AG10803 (cell line): ENCODE measurements around the gene MGAT5.

Source experiments
- DNase-seq: peaks from one replicate; pipeline ENCODE4 v3.0.0; 2010; ENCODE audit warnings: low read depth
- H3K4me3 ChIP-seq: 2 replicates; pipeline ENCODE4 v1.5.1; 2011; ENCODE audit warnings: mild to moderate bottlenecking, low read length, control low read depth
- TF ChIP-seq, protein P1 (sequence below): conservative IDR thresholded peaks from 2 replicates; pipeline ENCODE4 v1.5.1; 2011; ENCODE audit warnings: mild to moderate bottlenecking, low read length, control low read depth, inconsistent platforms

The MGAT5 gene

GRCh38 chr2:134315471-134315870 lies 61.6 kb downstream of the MGAT5 start:
- DNase-seq = no peak
- no peak overlapping the region for H3K4me3 ChIP-seq
- TF ChIP-seq, protein P1, sequence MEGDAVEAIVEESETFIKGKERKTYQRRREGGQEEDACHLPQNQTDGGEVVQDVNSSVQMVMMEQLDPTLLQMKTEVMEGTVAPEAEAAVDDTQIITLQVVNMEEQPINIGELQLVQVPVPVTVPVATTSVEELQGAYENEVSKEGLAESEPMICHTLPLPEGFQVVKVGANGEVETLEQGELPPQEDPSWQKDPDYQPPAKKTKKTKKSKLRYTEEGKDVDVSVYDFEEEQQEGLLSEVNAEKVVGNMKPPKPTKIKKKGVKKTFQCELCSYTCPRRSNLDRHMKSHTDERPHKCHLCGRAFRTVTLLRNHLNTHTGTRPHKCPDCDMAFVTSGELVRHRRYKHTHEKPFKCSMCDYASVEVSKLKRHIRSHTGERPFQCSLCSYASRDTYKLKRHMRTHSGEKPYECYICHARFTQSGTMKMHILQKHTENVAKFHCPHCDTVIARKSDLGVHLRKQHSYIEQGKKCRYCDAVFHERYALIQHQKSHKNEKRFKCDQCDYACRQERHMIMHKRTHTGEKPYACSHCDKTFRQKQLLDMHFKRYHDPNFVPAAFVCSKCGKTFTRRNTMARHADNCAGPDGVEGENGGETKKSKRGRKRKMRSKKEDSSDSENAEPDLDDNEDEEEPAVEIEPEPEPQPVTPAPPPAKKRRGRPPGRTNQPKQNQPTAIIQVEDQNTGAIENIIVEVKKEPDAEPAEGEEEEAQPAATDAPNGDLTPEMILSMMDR = no peak

GRCh38 chr2:134319596-134320254 lies 65.9 kb downstream of the MGAT5 start:
- TF ChIP-seq, protein P1 = no peak
- no peak for DNase-seq
- H3K4me3 ChIP-seq = no peak overlapping the region

GRCh38 chr2:134320930-134321329 lies 67.1 kb downstream of the MGAT5 start:
- DNase-seq = no peak
- no peak overlapping the region for H3K4me3 ChIP-seq
- TF ChIP-seq, protein P1 = no peak

DNA sequence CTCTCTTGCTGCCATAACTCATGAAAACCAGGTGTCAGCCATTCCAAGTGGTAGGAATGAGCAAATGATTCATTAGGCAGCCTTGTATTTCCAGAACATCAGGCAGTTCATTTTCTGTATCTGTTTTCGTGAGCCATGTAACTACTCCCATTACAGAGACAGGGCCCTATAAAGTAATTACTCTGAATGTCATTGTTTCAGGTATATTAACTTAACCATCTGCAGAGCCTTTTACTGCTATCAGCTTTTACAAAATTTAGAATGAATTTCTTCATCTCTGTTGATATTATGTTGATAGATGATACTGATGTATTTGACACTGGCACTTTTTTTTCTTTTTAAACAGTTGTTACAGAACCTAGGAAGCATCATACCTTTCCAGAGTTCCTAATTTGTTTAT lies 69.9 kb downstream of the MGAT5 start:
- H3K4me3 ChIP-seq = no peak overlapping the region
- TF ChIP-seq, protein P1 = no peak
- no peak for DNase-seq

- no peak overlapping the region for H3K4me3 ChIP-seq
- TF ChIP-seq, protein P1 = no peak
- DNase-seq = no peak
These were observed 70.6 kb downstream of the MGAT5 start for GRCh38 chr2:134324430-134324829.

DNA sequence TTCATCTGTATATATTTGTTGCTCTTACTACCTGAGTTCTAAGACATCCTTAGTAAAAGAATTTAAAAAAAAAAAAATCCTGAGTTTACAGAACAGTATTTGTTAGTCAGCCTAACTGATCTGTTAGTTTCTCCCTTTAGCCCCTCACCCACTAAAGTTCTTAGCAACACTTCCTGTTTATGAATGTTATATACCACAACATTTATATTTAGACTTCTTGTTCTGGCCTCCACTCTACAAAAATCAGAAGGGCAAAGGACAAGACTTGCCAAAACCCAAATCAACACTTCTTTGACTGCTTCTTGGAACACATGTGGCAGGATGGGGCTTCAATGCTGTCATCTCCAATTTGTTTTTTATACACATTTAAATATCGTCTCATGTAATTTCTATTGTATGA lies 71.1 kb downstream of the MGAT5 start:
- no peak overlapping the region for H3K4me3 ChIP-seq
- no peak for DNase-seq
- TF ChIP-seq, protein P1 = no peak

DNA sequence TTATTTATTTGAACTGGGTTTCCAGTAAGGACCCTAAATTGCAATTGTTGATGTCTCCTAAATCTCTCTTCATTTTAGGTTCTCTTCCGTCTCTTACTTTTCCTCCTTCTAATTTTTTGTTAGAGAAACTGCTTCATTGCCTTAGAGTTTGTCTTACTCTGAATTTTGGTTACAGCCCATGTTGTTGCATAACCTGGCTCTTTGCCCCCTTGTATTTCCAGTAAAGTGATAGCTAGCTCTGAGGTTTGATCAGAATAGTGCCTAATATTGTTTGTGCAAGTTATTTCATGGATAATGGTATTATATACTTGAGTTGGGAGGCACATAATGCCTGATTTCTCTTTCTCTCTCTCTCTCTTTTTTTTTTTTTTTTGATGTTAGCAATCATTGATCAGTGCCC lies 71.8 kb downstream of the MGAT5 start:
- no peak overlapping the region for H3K4me3 ChIP-seq
- TF ChIP-seq, protein P1 = no peak
- no peak for DNase-seq
